Ovary (tissue), 9 donors: ENCODE data around the gene VGLL2. TPM values are rescaled to one million over a fixed set of nuclear protein-coding genes. Genes with fewer than 3 reads are reported as not detected.

Source experiments
- DNase-seq, 5 donors: peaks; one replicate each; pipeline ENCODE4 v3.0.0-alpha.2; 2019 to 2020
- H3K27ac ChIP-seq, 2 donors: fragments of 200-600 bp; one replicate each; pipeline versions ENCODE4 v1.5.1 to v1.8.0; 2019 to 2022
- H3K27me3 ChIP-seq: fragments of 200-600 bp; one replicate; pipeline ENCODE4 v1.8.0; 2022
- H3K36me3 ChIP-seq: fragments of 200-600 bp; sonication (generic); one replicate; pipeline ENCODE4 v1.5.1; 2019
- H3K4me1 ChIP-seq: one replicate; pipeline ENCODE4 v1.8.1; 2013; ENCODE audit warnings: mild to moderate bottlenecking, moderate library complexity; ENCODE audit not compliant: insufficient read depth
- H3K4me3 ChIP-seq: fragments of 200-600 bp; sonication (generic); one replicate; pipeline ENCODE4 v1.5.1; 2017
- H3K9me3 ChIP-seq, 2 donors: fragments of 200-600 bp in 1 of 2; sonication (generic) in 1 of 2; one replicate each; pipeline versions ENCODE4 v1.5.1 to v1.8.1; 2013 to 2019; ENCODE audit warnings: mild to moderate bottlenecking in 1 of 2, moderate library complexity in 1 of 2
- EP300 ChIP-seq: sonication (generic); formaldehyde crosslinking; IDR thresholded peaks from one replicate; pipeline ENCODE4 v1.6.1; 2017; ENCODE audit warnings: antibody characterized with exemption
- POLR2A ChIP-seq: fragments of 450-650 bp; IDR thresholded peaks from one replicate; pipeline ENCODE4 v1.6.1; 2017; ENCODE audit warnings: antibody characterized with exemption, mild to moderate bottlenecking, moderate library complexity
- WGBS, 3 donors: extraction: QIAGEN DNeasy Blood & Tissue Kit in 1 of 3; methylation state at CpG; one replicate each; pipeline versions ENCODE4 v1.1.5 to v1.1.7; 2013 to 2017; 5-methylcytosine and 5-hydroxymethylcytosine counted together
- intact Hi-C, 4 donors: fragments of 100-400 bp; cut with DNase I; formaldehyde crosslinking; loops; one replicate each; pipeline versions ENCODE4 v1.11.0 to v1.15.1; 2022 to 2023
- polyA plus RNA-seq, 2 donors: library from polyadenylated mRNA; stranded (reverse); fragments of 200-250 nt in 1 of 2; fragments of 350-450 nt in 1 of 2; fragmentation: Illumina TruSeq in 1 of 2; extraction: RNeasy Lipid Tissue Mini Kit (QIAGEN cat#74804) in 1 of 2; gene quantifications; one replicate each; pipeline ENCODE4 v1.2.3, GENCODE V29; 2013 to 2014
- total RNA-seq, 7 donors: library from RNA; depleted of rRNA in 2 of 7; stranded (reverse); fragments of >200 nt in 2 of 7; fragmentation: NEBNext Ultra II Directional in 3 of 7; extraction: Animal tissue kit (Norgen Biotek cat#: 25700) in 3 of 7; gene quantifications; one replicate each; pipeline versions ENCODE4 v1.1.0 to v1.2.4, GENCODE V29; 2016 to 2023
- TF ChIP-seq, protein P1 (sequence below), 3 donors: fragments of 450-650 bp in 2 of 3; fragments of 200-600 bp in 1 of 3; IDR thresholded peaks; one replicate each; pipeline versions ENCODE4 v1.5.1 to v1.8.0; 2016 to 2022; ENCODE audit warnings: antibody characterized with exemption in 3 of 3, mild to moderate bottlenecking in 1 of 3
- donor health status: DM: no; HTN: no; CAD: no; lungs with moderate emphysema.
- donor health status: DM: no; HTN: no; CAD: no.
- donor health status: Bipolar disorder and iron deficiency.
- donor health status: DM: yes; HTN: yes; CAD: no.
- donor health status: DM: no; HTN: no; CAD: no.
- donor health status: DM: yes; HTN: yes; CAD: no.

VGLL2 gene
- total and polyA plus RNA-seq, 9 donors = 0.25 TPM; not detected in 8

DNA sequence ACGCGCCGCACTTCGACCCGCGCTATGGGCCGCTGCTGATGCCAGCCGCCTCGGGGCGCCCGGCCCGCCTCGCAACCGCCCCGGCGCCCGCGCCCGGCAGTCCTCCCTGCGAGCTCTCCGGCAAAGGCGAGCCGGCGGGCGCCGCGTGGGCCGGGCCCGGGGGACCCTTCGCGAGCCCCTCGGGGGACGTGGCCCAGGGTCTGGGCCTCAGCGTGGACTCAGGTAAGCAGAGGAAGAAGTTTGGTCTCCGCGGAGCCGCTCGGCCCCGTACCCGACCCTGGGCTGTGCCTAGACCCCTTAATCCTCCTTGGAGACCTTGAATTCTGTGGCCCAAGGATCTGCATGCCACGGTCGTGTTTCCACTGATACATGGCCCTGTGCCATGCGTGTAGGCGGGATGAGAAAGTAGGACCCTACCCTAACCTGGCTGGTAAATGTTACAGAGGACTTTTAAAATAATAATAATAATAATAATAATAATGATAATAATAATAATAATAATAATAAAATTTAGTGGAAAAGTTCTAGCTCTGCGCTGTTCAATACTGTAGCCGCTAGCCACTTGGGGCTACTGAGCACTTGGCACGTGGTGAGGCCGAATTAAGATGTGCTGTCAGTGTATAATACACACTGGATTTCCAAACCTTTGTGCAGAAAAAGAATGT lies 5.6 kb downstream of the VGLL2 start:
- no peaks in the 10 kb centered on the region for H3K27me3 ChIP-seq
- no peaks in the 10 kb centered on the region for H3K9me3 ChIP-seq
- H3K27ac ChIP-seq = no peak overlapping the region
- intact Hi-C loops = no loop called here
- TF ChIP-seq EP300 (no peak), POLR2A (no peak)
- TF ChIP-seq, protein P1, sequence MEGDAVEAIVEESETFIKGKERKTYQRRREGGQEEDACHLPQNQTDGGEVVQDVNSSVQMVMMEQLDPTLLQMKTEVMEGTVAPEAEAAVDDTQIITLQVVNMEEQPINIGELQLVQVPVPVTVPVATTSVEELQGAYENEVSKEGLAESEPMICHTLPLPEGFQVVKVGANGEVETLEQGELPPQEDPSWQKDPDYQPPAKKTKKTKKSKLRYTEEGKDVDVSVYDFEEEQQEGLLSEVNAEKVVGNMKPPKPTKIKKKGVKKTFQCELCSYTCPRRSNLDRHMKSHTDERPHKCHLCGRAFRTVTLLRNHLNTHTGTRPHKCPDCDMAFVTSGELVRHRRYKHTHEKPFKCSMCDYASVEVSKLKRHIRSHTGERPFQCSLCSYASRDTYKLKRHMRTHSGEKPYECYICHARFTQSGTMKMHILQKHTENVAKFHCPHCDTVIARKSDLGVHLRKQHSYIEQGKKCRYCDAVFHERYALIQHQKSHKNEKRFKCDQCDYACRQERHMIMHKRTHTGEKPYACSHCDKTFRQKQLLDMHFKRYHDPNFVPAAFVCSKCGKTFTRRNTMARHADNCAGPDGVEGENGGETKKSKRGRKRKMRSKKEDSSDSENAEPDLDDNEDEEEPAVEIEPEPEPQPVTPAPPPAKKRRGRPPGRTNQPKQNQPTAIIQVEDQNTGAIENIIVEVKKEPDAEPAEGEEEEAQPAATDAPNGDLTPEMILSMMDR (IDR thresholded peaks at IDR 0.05) = no peak
- WGBS, 3 donors = 3 to 9% (median 4%) methylated on average over 15 to 48 of the region's 48 CpGs
- DNase-seq = no peak
- peaks cover 4% of the 10 kb centered on the region for H3K4me1 ChIP-seq
- no peaks in the 10 kb centered on the region for H3K36me3 ChIP-seq
- no peak overlapping the region for H3K4me3 ChIP-seq

DNA sequence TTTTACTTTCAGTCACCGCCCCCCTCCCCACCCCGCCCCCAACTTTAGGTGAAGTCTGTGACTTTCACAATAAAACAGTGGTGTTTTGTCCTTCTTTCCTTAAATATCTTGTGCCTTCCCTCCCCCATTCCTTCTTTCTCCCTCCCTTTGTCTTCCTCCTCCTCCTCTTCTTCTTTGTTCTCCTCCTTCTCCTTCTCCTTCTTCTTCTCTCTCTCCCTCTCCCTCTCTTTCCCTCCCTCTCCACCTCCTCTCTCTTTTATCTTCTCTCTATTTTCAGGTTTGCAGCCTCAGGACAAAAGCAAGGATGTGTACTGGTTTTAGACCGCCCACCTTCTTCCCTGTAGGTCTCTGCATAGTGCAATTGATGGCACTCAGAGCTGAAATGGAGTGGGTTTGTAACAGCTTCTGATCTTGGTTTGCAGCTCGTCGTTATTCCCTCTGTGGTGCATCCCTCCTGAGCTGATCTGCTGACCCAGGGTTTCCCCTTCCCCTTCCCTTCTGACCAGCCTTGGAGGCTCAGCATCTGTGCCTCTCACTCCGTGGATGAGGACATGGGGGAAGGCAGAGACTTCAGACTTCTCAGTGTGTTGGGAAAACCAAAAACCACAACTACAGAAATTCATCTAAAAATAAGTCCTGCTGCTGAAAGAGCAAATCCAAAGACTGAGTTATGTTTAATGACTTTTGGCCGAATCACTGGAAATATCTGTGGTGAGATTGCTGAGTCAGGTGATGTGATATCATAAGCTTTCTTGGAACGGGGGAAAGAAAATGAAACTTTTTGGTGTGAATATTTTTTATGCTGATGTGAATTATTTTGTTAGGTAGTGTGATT lies 6.9 kb downstream of the VGLL2 start:
- 11 to 14% (median 12%) methylated on average over 8 of the region's 8 CpGs for WGBS, 3 donors
- no peak for DNase-seq
- intact Hi-C loops = no loop called here
- Histone ChIP-seq H3K27ac (no peak overlapping the region), H3K9me3 (no peaks in the 10 kb centered on the region), H3K36me3 (no peaks in the 10 kb centered on the region), H3K27me3 (no peaks in the 10 kb centered on the region), H3K4me1 (peaks cover 4% of the 10 kb centered on the region), H3K4me3 (no peak overlapping the region)
- TF ChIP-seq POLR2A = no peak
- TF ChIP-seq EP300 = no peak
- TF ChIP-seq, protein P1 (IDR thresholded peaks at IDR 0.05) = no peak

DNA sequence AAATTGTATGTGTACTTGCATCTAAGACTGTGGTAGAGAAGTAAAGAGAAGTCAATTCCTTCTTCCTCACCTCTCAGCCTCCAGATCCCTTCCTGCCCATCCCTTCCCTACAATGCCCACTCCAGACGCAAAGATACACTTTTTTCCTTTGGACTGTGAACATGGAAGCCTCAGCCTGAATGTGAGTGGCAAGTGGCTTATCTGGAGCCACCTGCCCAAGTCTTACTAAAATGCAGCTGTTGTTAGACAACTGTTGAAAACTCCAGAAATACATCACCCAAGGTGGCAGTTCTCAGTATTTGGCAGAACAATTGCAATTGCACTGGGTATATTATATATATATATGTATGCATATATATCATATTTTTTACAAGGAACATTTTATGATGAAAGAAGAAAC lies 7.5 kb downstream of the VGLL2 start:
- TF ChIP-seq EP300 (no peak), POLR2A (no peak)
- TF ChIP-seq, protein P1 (IDR thresholded peaks at IDR 0.05) = no peak
- intact Hi-C loops = no loop called here
- no peak for DNase-seq
- H3K36me3 ChIP-seq = no peaks in the 10 kb centered on the region
- H3K27me3 ChIP-seq = no peaks in the 10 kb centered on the region
- no peaks in the 10 kb centered on the region for H3K9me3 ChIP-seq
- H3K27ac ChIP-seq = no peak overlapping the region
- H3K4me1 ChIP-seq = peaks cover 4% of the 10 kb centered on the region
- 42 to 64% (median 56%) methylated on average over 1 of the region's 1 CpG for WGBS, 3 donors
- H3K4me3 ChIP-seq = no peak overlapping the region

DNA sequence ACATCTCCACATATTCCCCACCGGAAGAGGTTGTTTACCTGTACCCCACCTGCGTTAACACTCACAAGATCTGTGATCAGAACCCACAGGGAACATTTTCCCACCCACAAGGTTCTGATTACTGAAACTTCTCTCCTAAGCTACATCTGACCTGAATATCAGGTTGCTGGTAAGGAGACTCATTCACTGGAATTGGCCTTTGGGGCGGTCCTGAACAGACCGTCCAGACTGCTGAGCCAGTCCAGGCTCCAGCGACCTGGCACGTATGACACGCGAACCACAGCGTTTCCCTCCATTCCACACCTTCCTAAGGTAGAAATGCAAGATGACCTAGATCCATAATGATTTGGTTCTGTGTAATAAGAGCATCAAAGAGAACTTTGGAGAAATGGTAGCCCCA lies 9.8 kb downstream of the VGLL2 start:
- H3K27ac ChIP-seq = no peak overlapping the region
- H3K4me3 ChIP-seq = no peak overlapping the region
- H3K9me3 ChIP-seq = no peaks in the 10 kb centered on the region
- TF ChIP-seq, protein P1 (IDR thresholded peaks at IDR 0.05) = no peak
- TF ChIP-seq POLR2A (no peak), EP300 (no peak)
- WGBS, 3 donors = 79 to 89% (median 85%) methylated on average over 9 of the region's 9 CpGs
- DNase-seq = no peak
- H3K27me3 ChIP-seq = no peaks in the 10 kb centered on the region
- no peaks in the 10 kb centered on the region for H3K36me3 ChIP-seq
- intact Hi-C loops = no loop called here
- H3K4me1 ChIP-seq = peaks cover 3% of the 10 kb centered on the region
